RPMI8226 (cell line): Measurements from ENCODE around the gene TIAL1.
A peak's percentile ranks its signal among the peaks of the same experiment; 100 is the strongest.
"Not testable (repeated sequence)": the region's sequence is repeated elsewhere in the genome, so short reads cannot be mapped to it uniquely, and the experiment has no call there.

Experiments
- DNase-seq: peaks from one replicate; pipeline ENCODE4 v3.0.0-alpha.2; 2015

TIAL1 gene

DNA sequence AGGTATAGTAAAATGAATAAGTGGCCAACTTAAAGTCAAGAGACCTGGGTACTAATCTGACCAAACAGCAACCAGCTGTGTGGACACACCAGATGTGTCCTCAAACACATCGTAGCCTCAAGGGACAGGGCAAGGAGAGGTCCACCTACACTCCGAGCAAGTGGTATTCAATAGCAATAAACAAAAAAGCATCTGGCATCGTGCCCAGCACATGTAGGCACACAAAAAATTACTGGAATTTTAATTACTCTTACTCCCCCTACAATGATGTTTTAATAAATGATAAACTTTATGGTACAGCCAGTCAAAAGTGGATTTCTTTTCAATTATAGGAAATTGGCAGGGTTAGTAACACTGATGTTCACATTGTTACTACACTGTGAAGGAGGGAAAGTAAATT is 50.8 kb downstream of the TIAL1 start:
- DNase-seq: no peak

DNA sequence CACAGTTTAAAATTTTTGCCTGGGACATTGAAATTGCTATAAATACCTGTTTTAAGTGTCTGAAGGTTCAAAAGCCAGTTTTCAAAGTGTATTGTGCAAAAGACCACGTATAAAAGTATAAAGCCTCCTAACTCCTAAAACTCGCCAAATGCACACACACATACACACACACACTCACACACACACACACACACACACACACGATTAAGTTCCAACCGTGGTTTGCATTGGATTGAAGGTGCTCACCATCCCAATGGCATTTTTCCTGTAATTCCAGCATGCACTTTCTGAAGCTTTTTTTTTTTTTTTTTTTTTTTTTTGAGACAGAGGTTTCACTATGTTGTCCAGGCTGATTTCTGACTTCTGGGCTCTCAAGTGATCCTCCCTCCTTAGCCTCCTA is 51.5 kb downstream of the TIAL1 start:
- no peak for DNase-seq

DNA sequence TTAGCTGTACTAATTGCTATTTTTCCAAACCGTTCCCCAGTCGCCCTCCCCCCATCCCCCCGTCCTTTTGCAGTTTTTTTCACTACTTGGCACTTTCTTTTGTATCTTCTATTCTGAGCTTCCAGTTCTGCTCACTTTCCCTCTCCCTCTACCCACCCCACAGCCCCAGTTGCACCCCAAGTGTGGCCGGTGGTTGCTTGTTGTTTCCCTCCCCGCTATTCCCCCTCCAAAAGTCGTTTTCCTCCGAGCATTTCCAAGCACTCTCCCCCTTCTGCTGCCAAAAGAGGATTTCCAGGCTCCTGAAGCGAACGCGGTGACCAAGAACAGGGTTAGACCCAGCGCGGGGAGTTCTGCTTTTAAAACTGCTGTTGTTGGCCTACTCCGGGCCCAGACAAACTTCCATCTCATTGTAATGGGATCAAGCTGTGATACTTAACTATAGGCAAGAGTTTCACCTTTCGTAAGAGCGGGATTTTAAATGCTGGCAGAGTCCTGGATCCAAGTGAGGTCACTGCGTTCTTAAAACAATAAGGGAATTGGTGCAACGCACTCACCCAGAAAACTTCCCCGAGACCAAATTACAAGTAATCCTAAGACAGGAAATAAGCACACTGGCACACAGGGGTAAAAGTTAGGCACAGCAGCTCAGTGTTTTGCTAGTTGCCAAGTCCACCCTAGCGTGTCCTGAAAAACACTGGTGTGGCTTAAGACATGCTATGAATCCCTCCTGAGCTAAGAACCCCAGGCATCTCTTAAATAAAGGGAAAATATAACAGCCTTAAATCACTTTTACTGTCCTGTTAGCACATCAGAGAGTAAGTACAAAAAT is 52.7 kb downstream of the TIAL1 start:
- no peak for DNase-seq

DNA sequence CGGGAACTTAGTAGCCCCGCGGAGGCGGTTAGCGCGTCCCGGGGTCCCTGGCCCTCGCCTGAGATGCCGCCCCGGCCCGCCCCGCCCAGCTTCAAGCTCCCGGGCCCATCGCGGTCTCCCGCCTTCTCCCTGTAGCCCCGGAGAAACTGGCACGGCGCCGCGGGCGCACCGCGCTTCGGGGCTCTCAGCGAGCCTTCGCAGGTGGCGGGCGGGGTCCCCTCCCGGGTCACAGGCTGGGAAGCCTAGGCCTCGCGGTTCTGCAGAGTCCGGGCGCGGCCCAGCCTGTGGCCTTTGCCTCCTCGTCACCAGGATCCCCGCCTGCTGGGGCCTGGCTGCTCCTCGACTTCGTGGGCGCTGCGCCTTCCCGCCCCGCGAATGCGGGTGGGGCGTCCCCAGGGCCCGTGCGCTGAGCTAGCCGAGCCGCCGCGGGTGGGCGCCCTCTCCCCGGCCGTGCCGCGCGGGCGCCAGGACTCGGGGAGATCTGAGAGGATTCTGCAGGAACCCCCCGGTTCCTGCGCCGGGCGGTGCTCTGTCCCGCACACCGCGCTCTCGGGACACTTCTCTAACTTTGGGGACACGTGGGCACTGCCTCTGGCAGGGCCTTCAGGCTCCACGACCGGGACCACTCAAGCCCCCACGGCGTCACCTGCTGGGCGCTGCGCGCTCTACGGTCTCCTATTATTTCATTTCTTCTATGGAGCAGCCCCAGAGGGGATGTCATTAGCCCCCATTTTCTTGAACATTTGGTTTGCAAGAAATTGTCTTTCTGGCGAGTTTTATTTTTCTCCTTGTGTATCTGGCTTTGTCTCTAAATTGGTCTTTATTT is 53.6 kb downstream of the TIAL1 start:
- DNase-seq: peak; percentile 68

DNA sequence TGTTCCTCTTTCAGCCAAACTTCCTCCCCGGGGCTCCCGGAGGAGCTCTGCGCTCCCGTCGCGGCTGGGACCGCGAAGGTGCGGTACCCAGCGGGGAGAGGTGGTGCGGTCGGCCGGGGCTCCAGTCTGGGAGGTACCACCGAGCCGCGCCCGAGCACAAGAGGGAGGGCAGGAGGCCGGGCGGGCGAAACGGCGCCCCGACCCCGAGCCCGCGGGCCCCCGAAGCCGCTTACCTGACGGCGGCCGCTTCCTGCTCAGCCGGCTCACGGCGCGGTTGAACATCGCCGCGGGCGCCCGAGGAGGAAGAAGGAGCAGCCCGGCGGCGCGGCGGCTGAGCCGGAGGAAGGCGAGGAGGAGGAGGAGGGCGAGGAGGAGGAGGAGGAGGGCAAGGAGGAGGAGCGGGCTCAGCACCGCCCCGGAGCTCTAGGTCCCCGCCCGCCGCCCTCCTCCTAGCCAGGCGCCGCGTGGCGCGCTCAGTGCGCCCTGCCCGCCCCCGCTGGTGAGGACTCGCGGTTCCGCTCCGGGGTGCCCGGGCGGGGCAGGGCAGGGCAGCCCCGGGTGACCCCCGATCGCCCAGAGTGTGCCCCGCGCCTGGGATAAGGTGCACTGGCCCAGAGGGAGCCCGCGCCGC is 54.3 kb downstream of the TIAL1 start, which contains the start of gene RGS10:
TSS of gene RGS10 (minus strand) at position 363 of the 631 bp plus-strand sequence. CDS start at position 282, 81 bp downstream.
- DNase-seq: peak; percentile 88

DNA sequence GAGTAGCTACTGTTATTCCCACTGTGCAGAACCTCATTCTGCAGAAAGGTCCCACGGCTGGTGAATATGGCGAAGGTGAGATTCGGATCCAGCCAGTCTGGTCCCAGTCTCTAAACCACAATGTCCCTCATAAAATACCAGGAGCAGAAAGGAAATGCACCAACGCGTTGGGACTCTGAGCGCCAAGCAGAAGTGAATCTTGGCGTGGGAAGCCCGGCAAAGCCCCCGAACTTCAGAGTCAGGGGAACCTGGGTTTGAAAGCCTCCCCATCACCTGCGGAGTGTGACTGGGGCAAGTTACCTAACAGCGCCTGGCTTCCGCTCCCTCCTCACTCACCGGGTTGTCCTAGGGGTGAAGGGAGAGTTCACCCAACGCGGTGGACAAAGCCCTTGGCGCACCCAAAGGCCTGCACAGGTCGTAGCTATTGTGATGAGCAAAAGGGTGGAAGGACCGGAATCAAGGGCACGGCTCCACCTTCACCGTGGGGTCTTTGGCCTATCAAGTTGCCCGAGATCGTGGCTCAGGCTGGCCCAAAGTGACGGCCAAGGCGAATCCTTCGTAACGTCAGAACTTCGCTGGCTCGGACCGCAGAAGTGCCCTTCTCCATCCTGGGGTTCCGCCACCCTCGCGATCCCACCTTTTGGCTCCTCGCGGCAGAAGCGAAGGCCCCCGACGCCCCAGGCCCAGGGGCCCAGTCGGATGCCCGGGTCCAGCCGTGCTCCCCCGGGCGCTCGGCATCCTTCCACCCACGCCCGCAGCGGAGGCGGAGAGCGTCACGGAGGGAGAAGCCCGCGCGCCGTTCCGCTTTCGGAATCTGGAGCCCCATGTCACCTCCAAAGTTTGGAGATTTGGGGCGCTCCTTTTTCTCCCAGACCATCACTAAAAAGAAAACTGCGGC is 55.1 kb downstream of the TIAL1 start:
- DNase-seq: no peak

DNA sequence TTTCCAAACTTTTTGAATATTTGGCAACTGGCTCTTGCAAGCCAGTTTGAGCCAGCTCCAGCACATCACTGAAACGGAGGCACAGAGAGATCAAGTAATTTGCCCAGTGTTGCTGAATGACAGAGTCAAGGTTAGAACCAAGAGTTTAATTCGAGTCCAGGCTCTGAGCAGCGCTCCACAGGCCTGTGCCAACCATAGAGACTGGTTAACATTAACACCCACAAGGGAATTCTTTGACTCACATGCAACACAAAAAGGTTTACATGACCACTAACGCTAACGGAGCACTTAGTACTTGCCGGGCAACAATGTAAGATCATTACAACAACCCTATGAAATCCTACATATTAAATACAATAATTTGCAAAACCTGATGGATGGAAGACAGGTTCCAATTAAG is 55.7 kb downstream of the TIAL1 start:
- DNase-seq: no peak

DNA sequence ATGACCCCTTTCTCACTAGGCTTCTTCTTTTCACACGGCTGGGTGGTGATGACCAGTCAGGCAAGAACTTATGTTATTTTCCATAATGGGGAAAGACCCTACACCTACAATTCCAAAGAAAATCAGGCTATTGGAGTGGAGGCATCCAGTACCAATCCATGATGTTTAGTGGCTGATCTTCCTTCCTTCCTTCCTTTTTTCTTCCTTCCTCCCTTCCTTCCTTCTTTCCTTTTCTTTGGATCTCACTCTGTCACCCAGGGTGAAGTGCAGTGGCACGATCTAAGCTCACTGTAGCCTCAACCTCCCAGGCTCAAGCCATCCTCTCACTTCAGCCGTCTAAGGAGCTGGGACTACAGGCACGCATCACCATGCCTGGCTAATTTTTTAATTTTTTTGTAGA is 56.7 kb downstream of the TIAL1 start:
- DNase-seq: no peak

DNA sequence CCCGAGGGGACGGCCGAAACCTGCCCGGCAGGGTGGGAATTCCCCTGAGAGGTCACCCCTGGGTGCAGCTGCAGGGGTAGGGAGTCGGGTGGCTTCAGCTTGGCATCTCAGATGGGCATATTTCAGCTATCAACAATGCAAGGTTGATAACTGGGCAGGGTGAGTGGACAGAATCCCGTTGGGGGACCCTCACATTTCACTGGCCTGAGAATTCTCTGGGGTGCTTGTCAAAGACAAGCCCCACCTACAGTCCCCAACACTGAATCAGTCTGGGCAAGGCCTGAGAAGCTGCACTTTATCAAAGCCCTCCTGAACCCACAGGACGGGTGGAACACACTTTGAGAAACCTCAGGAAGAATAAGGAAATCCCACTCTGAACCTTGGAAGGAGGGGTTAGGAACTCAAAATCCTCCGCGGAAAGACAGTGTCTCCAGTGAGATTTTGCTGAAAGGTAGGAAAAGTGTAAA is 57.4 kb downstream of the TIAL1 start:
- no peak for DNase-seq

DNA sequence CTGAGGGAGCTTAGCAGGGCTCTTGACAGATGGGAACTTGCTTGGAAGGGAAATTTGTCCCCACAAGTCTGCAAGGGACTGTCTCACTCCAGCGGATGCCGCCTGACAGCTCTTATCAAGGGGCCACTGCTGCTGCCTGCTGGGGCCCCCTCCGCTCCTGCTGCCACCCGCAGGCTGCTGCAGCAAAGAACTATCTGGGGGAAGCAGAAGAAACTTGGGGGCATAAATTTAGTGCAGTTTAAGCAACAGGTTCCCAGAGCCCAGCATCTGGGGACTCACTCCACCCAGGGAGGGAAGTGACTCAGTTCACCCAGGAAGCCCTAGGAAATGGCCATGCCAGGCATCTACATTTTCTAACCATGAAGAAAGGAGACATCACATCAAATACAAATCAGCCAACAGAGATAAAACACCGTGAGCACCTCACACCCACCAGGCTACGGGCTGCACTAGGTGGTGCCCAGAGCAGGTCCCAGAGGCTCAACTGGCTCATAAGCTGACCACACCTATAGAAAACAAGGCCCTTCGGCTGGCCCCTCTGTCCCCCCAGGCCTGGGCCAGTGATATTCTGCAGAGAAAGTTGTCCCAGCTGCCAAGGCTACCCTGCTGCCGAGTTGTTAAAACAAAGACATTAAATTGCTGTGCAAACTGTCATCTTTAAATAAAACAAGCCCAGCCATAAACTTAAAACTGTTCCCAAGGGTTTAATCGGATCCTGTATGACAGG is 58.0 kb downstream of the TIAL1 start:
- no peak for DNase-seq

DNA sequence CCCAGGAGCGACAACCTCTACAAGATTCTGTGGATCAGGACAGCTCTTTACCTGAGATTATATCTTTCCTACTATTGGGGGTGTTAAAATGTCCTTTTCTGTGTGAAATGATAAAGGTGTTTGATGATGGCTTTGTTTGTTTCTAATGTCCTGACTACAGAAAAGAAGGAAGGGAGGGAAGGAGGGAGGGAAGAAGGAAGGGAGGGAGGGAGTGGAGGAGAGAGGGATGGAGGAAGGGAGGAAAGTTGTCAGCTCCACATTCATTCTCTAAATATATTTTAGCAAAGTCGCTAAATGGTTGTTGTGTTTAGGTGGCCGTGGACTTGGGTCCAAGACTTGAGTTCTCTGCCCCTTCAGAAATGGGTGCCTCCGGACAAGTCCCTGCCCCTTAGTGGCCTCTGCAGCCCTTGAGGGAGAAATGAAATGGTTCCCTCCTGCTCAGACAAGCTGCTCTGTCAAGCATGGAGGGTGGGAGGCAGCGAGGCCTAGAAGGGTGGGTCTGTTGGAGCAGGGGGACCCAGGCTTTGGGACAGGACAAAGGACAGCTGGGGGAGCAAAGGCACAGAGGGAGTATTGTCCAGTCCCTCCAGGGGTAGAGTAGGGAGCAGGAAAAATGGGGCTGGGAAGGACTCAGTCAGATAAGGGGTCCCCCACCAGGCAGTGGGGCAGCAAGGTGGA is 58.7 kb downstream of the TIAL1 start:
- no peak for DNase-seq

DNA sequence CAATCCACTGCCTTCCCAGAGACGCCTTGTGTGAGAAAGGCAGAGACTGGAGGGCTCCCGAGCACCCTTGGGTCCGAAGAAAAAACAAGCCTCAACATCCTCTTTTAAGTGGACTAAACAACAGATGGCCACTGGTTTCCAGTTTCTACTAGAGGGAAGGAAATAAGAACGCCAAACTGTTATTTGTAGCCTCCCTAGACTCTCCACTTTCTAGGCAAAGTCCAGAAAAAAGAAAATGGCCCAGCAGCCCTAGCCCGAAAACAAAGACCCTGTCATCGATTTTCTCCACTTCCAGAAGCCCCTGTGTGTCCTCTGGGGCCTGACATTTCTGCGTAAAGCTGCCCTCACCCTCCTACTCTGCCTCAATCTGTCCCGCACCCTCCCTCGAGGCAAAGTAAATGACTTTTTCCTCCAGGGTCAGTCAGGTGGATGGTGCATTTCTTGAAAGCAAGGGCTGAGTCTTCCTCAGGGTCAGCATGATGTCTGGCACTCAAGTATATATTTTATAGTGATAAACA is 60.2 kb downstream of the TIAL1 start:
- no peak for DNase-seq

DNA sequence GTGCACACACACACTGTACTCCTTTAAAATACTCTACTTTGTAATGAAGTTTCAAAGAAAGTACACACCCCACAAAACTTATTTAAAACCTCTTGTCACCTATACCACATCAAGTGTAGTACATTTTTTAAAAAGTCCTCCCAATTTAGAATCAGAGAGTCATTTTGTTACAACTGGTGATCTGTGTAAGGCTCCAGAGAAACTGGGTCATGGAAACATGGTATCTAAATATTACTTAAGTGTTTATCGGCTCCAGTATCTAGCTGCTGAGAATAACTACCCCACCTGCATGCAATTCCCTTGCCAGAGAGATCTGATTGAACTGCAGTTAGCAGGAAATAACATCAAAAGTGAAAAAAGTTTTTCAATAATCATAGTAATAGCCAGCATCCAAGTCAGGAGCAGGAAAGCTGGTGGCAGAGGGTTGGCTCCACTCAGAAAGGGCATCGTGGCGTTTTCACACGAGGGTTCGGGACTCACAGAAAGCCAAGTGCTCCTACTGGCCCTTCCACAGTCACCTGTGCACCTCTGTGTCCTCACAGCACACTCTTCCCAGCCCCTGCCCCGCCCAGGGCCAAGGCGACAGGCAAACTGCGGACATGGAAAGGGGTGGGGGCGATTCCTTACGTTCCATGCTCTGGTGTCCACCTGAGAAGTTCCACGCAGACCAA is 60.8 kb downstream of the TIAL1 start:
- DNase-seq: no peak

DNA sequence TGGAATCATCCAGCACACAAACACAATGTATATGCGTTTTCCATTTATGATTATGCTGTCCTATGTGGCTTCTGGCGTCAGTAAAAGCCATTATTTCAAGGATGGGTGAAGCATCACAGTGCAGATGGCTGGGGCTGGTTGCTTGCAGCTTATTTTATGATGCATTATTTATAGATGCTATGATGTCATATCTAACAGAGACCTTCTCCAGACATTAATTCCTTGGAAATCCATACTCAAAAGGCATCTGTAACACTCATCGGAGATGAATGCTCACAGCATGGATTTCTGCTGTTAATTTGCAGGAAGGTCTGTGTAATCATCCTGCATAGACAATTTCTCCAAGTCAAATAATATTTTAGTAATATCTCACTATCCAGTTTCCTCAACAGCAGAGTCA is 61.5 kb downstream of the TIAL1 start:
- no peak for DNase-seq

DNA sequence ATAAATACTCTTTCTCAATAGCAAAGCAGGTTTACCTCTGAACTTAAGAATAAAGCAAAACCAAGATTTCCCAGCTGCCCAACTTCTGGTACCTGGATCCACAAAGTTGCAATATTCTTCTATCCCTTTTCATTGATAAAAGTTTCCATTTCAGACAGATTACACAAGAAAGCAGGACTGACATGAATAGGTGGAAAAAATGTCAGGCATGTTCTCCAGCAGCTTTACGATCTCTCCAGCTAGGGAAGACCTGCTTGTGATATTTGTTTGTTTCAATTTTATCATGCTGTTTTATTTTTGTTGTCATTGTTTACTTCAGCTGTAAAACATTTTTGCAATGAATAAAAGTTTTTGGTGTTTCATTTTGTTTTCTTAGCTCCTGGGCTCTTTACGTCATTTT is 63.3 kb downstream of the TIAL1 start:
- no peak for DNase-seq

DNA sequence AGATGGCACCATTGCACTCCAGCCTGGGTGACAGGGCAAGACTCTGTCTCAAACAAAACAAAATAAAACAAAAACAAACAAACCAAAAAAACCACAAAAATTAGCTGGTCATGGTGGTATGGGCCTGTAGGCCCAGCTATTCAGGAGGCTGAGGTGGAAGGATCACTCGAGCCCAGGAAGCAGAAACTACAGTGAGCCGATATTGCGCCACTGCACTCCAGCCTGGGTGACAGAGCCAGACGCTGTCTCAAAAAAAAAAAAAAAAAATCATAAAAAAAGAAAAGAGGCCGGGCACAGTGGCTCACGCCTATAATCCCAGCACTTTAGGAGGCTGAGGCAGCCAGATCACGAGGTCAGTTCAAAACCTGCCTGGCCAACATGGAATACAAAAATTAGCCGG is 64.0 kb downstream of the TIAL1 start:
- DNase-seq: not testable (repeated sequence)

DNA sequence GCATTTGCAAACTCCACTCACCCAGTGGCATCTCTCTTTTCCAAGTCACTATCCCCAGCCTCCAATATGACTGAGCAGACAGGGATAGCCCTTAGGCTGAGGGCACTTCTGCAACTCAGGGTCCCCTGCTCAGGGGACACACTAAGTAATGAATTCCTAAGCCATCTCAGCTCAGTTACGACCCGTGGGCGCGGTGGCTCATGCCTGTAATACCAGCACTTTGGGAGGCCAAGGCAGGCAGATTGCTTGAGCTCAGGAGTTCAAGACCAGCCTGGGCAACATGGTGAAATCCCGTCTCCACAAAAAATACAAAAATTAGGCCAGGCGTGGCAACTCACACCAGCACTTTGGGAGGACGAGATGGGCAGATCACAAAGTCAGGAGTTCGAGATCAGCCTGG is 64.5 kb downstream of the TIAL1 start:
- DNase-seq: not testable (repeated sequence)

DNA sequence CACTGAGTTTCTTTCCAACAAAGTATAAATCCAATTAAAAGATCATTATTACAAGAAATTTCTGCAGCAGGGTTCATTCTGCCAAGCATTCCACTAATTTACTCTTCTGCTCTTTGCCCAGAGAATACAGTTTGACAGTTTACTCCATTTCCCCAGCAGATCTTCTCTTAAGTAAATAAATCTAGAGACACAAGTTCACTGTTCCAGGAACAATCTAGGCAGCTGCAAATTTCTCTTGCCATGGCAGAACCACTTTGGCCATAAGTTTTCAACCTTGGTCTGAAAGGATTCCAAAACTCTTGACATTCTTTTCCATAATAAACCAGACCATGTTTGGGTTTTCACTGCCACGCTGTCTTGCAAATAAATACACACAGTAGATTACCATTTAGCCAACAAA is 65.7 kb downstream of the TIAL1 start:
- DNase-seq: no peak

DNA sequence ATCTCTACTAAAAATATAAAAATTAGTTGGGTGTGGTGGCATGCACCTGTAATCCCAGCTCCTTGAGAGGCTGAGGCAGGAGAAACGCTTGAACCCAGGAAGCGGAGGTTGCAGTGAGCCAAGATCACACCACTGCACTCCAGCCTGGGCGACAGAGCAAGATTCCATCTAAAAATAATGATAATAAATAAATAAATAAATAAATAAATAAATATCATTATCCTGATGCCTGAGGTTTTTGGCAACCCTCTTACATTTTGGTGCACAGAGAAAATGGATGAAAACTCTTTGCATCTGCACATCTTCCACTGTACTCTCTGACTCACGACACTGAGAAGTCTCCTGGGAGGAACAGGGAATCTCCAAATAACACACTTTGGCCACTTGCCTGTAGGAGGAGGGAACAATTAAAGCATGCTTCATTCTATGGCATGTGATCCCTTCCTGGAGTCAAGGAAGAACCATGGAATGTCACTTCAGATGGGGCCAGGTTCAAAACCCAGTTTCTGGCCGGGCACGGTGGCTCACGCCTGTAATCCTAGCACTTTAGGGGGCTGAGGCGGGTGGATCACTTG is 68.0 kb downstream of the TIAL1 start:
- DNase-seq: not testable (repeated sequence)
